Mucosa of rectum (tissue), 2 donors: ENCODE data around the gene MYBPHL.
"Not testable (repeated sequence)": the region's sequence is repeated elsewhere in the genome, so short reads cannot be mapped to it uniquely, and the experiment has no call there.

Experiments used
- H3K27ac ChIP-seq, 2 donors: one replicate each; pipeline ENCODE4 v1.7.0; 2013; ENCODE audit warnings: inconsistent platforms in 2 of 2, low read depth in 2 of 2, low read length in 2 of 2
- H3K27me3 ChIP-seq, 2 donors: one replicate each; pipeline ENCODE4 v1.7.0; 2013; ENCODE audit warnings: low read length in 2 of 2; ENCODE audit not compliant: control insufficient read depth in 2 of 2, insufficient read depth in 2 of 2
- H3K36me3 ChIP-seq, 2 donors: one replicate each; pipeline ENCODE4 v1.7.0; 2013; ENCODE audit warnings: low read length in 2 of 2; ENCODE audit not compliant: control insufficient read depth in 2 of 2, insufficient read depth in 2 of 2
- H3K4me1 ChIP-seq, 2 donors: one replicate each; pipeline ENCODE4 v1.7.0; 2013; ENCODE audit warnings: low read length in 2 of 2, mild to moderate bottlenecking in 1 of 2; ENCODE audit not compliant: control insufficient read depth in 2 of 2, insufficient read depth in 2 of 2
- H3K4me3 ChIP-seq, 2 donors: one replicate each; pipeline ENCODE4 v1.7.0; 2013; ENCODE audit warnings: low read length in 2 of 2
- H3K9ac ChIP-seq, 2 donors: one replicate each; pipeline ENCODE4 v1.7.0; 2013; ENCODE audit warnings: low read length in 2 of 2, low read depth in 1 of 2, mild to moderate bottlenecking in 1 of 2
- H3K9me3 ChIP-seq, 2 donors: one replicate each; pipeline ENCODE4 v1.7.0; 2013; ENCODE audit warnings: low read length in 2 of 2; ENCODE audit not compliant: control insufficient read depth in 2 of 2
- donor health status: healthy.
- donor health status: Normal muscosa, but diverticular disease.

Gene MYBPHL

DNA sequence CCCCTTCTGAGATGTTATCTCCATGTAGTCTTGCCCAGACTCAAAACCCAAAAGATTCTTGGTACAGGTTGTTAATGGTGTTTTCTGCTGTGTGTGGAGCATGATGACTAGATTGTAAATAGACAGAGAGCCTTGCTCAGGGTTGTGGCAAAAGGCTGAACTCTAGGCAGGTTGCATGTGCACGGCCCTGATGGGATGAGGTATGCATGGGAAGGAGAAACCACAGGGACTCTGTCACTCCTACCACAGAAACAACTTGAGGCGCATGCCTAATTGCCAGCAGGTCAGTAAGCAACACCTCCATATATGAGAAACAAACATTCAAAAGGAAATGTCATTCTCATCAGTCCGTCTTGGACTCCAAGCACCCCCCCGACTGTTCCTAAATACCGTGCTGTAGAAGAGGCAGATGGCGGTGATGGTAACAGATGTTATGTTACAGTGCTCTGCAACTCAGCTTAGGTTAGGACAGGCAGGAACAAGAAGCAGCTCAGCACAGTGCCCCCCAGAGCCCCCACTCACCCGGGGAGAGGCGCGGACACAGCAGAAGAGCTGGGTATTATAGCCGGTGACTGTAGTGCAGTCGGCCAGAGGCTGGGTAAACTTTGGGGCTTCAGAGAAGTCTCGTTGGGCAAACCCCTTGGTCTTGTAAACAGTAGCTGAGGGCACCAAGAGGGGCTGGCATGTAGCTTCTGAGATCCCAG lies 10.9 kb downstream of the MYBPHL start:
- Histone ChIP-seq H3K36me3 (no peaks in the 10 kb centered on the region), H3K9me3 (no peaks in the 10 kb centered on the region), H3K27ac (no peak overlapping the region), H3K27me3 (peaks cover 0 to 3% of the 10 kb centered on the region in 2 donors), H3K4me1 (peaks cover 0 to 3% of the 10 kb centered on the region in 2 donors), H3K9ac (no peak overlapping the region), H3K4me3 (no peak overlapping the region)

DNA sequence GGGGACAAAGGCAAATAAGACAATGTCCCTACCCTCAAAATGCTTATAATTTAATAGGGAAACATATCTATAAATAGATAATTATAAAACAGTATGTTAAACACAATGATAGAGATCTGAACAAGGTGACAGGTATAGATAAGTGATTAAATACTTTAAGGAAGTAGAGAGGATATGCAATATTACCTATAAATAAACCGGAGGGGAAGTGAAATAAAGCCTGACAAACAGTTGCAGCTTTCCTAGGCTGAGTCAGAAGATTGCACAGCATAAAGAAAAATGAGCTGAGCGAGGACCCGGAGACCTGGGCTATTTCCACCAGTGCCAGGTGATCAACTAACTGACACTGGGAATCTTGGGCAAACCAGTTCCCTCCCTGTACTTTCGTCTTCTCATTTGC lies 12.3 kb downstream of the MYBPHL start:
- H3K27ac ChIP-seq: no peak overlapping the region
- H3K36me3 ChIP-seq: no peaks in the 10 kb centered on the region
- H3K4me1 ChIP-seq: peaks cover 0 to 3% of the 10 kb centered on the region in 2 donors
- H3K27me3 ChIP-seq: peaks cover 0 to 3% of the 10 kb centered on the region in 2 donors
- no peaks in the 10 kb centered on the region for H3K9me3 ChIP-seq
- no peak overlapping the region for H3K9ac ChIP-seq
- H3K4me3 ChIP-seq: no peak overlapping the region

DNA sequence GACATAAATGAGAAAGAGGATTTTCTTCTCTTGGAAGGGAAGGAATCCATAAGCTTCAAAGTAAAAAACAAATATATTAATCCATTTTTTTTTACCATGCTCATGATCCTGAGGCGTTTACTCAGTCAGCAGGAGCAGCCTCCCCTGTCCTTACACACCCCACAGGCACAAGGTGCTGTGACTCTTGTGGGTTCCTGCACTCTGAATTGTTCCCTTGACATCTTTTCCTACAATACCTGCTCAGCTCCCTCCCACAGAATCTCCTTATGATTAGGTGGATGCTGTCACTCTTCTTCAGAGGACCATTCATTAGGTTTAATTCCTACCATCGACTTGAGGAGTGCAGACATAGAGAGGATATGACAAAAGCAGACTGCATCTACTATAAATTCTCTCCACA lies 13.8 kb downstream of the MYBPHL start:
- no peaks in the 10 kb centered on the region for H3K4me1 ChIP-seq
- H3K4me3 ChIP-seq: no peak overlapping the region
- peaks cover 0 to 3% of the 10 kb centered on the region in 2 donors for H3K27me3 ChIP-seq
- no peak overlapping the region for H3K9ac ChIP-seq
- H3K27ac ChIP-seq: no peak overlapping the region
- no peaks in the 10 kb centered on the region for H3K9me3 ChIP-seq
- H3K36me3 ChIP-seq: no peaks in the 10 kb centered on the region

DNA sequence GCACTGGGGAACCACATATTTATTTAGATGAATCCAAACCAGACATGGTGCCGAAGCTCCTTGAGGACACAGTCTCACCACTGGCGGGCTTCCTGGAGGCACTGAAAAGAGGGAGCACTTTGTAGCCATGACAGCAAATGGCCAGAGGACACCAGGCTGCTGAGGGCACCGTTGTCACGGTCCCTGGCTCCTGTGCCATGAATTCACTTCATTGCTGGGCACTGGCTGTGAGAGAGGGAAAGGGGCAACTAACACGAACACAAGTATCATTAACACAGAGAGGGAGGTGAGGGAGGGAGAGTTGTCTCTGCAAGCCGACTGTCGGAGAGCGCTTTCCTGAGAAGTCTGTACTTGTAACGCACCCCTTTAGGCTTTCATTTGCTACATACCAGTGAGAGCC lies 14.4 kb downstream of the MYBPHL start:
- Histone ChIP-seq H3K4me1 (no peaks in the 10 kb centered on the region), H3K36me3 (no peaks in the 10 kb centered on the region), H3K27ac (no peak overlapping the region), H3K27me3 (no peaks in the 10 kb centered on the region), H3K4me3 (no peak overlapping the region), H3K9me3 (no peaks in the 10 kb centered on the region), H3K9ac (no peak overlapping the region)

DNA sequence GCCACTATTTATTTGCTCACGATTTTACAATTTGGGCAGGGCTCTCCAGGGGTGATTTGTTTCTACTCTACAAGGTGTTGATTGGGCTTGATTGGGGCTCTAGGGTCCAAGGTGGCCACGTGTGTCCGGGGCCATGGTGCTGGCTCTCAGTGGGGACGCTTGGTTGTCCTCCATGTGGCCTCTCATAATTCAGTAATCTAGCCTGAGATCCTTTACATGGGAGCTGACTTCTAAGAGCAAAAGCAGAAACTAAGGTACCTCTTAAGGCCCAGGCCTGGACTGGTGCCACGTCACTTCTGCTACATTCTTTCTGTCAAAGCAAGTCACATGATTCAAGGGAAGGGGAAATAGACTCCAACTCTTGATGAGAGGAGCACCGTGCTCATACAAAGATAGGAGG lies 15.8 kb downstream of the MYBPHL start:
- H3K27me3 ChIP-seq: no peaks in the 10 kb centered on the region
- no peak overlapping the region for H3K4me3 ChIP-seq
- H3K36me3 ChIP-seq: no peaks in the 10 kb centered on the region
- H3K9me3 ChIP-seq: no peaks in the 10 kb centered on the region
- no peak overlapping the region for H3K27ac ChIP-seq
- no peaks in the 10 kb centered on the region for H3K4me1 ChIP-seq
- H3K9ac ChIP-seq: no peak overlapping the region

DNA sequence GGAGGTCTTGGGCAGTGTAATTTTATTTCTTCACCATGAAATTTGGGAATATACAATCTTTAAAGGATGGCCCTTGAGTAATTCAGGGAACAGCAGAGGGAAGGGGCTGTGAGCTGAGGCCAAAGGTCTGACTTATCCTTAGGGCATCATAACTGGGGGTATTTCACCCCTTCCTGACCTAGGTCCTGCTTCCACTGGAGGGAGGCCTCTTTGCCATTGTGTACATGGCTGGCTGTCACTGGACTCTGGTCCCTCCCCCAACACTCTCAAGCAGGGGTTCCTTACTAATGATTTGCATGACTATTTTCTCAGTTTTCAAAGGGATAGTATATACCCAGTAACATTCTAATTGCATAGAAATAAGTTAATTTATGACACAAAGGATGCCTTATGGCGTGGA lies 16.7 kb downstream of the MYBPHL start:
- no peak overlapping the region for H3K27ac ChIP-seq
- H3K9me3 ChIP-seq: no peaks in the 10 kb centered on the region
- H3K4me3 ChIP-seq: no peak overlapping the region
- H3K9ac ChIP-seq: no peak overlapping the region
- no peaks in the 10 kb centered on the region for H3K27me3 ChIP-seq
- no peaks in the 10 kb centered on the region for H3K4me1 ChIP-seq
- no peaks in the 10 kb centered on the region for H3K36me3 ChIP-seq

DNA sequence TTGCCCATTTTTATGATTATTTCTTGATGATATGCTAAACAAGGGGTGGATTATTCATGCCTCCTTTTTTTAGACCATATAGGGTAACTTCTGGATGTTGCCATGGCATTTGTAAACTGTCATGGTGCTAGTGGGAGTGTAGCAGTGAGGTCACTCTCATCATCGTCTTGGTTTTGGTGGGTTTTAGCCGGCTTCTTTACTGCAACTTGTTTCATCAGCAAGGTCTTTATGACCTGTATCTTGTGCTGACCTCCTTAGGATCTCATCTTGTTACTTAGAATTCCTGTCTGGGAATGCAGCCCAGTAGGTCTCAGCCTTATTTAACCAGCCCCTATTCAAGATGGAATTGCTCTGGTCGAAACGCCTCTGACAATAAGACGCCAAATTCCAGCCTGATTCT lies 20.0 kb downstream of the MYBPHL start:
- H3K9me3 ChIP-seq, H3K9ac ChIP-seq, H3K4me3 ChIP-seq, H3K27ac ChIP-seq, H3K27me3 ChIP-seq, H3K36me3 ChIP-seq: not testable (repeated sequence)
- H3K4me1 ChIP-seq: peaks cover 15 to 17% of the 10 kb centered on the region in 2 donors

DNA sequence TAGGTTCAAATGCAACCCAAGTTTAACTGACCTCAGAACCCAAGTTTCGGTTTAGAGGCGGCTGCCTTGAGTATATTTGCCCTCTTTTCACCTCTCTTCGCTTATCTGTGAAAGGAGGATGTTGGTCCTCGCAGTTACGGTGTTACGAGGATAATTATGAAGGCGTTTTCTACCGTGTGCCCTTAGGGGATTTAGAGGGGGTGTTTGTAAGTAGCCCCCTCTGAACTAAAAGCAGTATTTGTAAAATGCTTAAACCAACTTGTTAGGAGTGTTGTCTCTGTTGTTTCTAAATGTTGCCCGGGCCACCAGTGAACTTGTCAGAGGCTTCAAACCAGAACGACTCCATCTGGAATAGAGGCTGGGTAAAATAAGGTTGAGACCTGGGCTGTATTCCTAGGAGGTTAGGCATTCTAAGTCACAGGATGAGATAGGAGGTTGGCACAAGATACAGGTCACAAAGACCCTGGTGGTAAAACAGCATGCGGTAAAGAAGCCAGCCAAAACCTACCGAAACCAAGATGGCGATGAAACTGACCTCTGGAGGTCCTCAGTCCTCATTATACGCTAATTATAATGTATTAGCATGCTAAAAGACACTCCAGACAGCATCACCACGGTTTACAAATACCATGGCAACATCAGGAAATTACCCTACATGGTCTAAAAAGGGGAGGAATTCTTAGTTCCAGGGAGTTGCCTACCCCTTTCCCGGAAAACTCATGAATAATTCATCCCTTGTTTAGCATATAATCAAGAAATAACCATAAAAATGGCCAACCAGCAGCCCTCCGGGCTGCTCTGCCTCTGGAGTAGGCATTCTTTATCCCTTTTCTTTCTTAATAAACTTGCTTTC lies 22.8 kb downstream of the MYBPHL start:
- Histone ChIP-seq H3K27ac (peak overlapping the region; percentile 82 to 86), H3K27me3 (no peaks in the 10 kb centered on the region), H3K9ac (peak overlapping the region; percentile 82 to 83)

DNA sequence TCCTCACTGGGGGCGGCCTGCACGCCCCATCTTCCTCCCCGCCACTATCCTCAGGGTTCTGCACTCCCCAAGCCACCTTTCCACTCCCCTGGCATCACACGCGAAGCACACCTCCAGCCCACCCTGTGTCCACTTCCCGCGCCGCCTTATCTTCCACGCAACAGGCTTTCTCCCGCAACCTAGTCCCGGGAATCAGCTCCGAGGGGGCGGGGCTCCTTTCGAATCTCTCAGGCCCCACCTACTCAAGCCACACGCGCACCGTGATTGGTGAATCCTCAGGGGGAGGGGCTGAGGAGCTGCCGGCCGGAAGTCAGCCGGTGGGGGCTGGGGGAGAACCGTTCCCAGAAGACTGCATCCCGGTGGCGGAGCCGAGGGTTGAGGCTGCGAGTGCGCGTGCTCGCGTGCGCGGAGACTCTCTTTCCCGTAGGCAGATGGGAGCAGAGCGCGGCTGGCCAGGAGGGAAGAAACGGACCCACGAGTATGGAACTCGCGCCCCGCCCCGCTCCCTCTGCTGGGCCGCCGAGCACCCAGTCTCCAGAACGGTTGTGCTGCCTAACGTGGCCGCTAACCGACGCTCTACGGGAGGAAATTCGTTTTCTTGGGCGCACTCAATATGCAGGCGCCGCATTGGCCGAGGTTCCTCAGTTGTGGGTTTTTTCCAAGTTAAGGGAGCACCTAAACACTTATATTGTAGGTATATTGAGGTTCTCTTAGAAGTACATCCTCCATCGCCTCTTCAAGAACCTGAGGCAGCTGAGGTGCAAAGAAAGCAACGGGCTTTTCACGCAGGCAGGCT lies 23.7 kb downstream of the MYBPHL start, which contains the start of gene PSRC1:
TSS of gene PSRC1 (minus strand) at position 194 of the 796 bp plus-strand sequence.
- H3K27me3 ChIP-seq: no peaks in the 10 kb centered on the region
- H3K4me3 ChIP-seq: peak within 1 kb of the TSS; percentile 85 to 90
- no peaks in the 10 kb centered on the region for H3K9me3 ChIP-seq
- H3K4me1 ChIP-seq: peaks cover 15 to 17% of the 10 kb centered on the region in 2 donors
- peak within 1 kb of the TSS; percentile 82 to 83 for H3K9ac ChIP-seq
- no peaks in the 10 kb centered on the region for H3K36me3 ChIP-seq
- peak within 1 kb of the TSS; percentile 82 to 86 for H3K27ac ChIP-seq

More for the DNA sequence above, 22.8 kb downstream of the MYBPHL start:
- Histone ChIP-seq H3K4me3 (peak overlapping the region; percentile 85 to 90), H3K36me3 (no peaks in the 10 kb centered on the region), H3K9me3 (no peaks in the 10 kb centered on the region), H3K4me1 (peaks cover 15 to 17% of the 10 kb centered on the region in 2 donors)
